ENCODE measurements around the gene USP21. TPM values are rescaled to one million over a fixed set of nuclear protein-coding genes. Genes with fewer than 3 reads are reported as not detected.
A peak's percentile ranks its signal among the peaks of the same experiment; 100 is the strongest.

USP21 gene
- total and polyA plus RNA-seq, 12 donors: 12.0 to 44.9 (median 28.2) TPM

- Histone ChIP-seq H3K27me3 (no peaks in the 10 kb centered on the region), H3K9me3 (replicated peaks in 1 of 3) (no peaks in the 10 kb centered on the region), H3K4me3 (no peak overlapping the region), H3K4me1 (replicated peaks in 1 of 2) (peaks cover 21 to 32% of the 10 kb centered on the region in 2 donors), H3K36me3 (replicated peaks in 1 of 2) (peaks cover 0 to 58% of the 10 kb centered on the region in 2 donors), H3K27ac (no peak overlapping the region)
- 86 to 95% (median 93%) methylated on average over 4 to 9 of the region's 9 CpGs for WGBS, 4 donors
- no peak for DNase-seq
- TF ChIP-seq POLR2A (IDR thresholded peaks at IDR 0.05): no peak
- TF ChIP-seq, protein P1, sequence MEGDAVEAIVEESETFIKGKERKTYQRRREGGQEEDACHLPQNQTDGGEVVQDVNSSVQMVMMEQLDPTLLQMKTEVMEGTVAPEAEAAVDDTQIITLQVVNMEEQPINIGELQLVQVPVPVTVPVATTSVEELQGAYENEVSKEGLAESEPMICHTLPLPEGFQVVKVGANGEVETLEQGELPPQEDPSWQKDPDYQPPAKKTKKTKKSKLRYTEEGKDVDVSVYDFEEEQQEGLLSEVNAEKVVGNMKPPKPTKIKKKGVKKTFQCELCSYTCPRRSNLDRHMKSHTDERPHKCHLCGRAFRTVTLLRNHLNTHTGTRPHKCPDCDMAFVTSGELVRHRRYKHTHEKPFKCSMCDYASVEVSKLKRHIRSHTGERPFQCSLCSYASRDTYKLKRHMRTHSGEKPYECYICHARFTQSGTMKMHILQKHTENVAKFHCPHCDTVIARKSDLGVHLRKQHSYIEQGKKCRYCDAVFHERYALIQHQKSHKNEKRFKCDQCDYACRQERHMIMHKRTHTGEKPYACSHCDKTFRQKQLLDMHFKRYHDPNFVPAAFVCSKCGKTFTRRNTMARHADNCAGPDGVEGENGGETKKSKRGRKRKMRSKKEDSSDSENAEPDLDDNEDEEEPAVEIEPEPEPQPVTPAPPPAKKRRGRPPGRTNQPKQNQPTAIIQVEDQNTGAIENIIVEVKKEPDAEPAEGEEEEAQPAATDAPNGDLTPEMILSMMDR (IDR thresholded peaks at IDR 0.05): no peak
- intact Hi-C loops (cut with DNase I): no loop called here
Measured at GRCh38 chr1:161168906-161169305, 9.6 kb downstream of the USP21 start.

- no peak overlapping the region for H3K4me3 ChIP-seq
- DNase-seq: no peak
- TF ChIP-seq, protein P1 (IDR thresholded peaks at IDR 0.05): no peak
- TF ChIP-seq POLR2A (IDR thresholded peaks at IDR 0.05): no peak
- no peaks in the 10 kb centered on the region for H3K27me3 ChIP-seq
- intact Hi-C loops (cut with DNase I): no loop called here
- no peak overlapping the region for H3K27ac ChIP-seq
- H3K36me3 ChIP-seq (replicated peaks in 1 of 2): peaks cover 0 to 73% of the 10 kb centered on the region in 2 donors
- H3K4me1 ChIP-seq (replicated peaks in 1 of 2): peaks cover 15 to 31% of the 10 kb centered on the region in 2 donors
- H3K9me3 ChIP-seq (replicated peaks in 1 of 3): no peaks in the 10 kb centered on the region
- 57 to 69% (median 65%) methylated on average over 5 of the region's 5 CpGs for WGBS, 4 donors
Measured at GRCh38 chr1:161171191-161171590, 11.9 kb downstream of the USP21 start.

DNA sequence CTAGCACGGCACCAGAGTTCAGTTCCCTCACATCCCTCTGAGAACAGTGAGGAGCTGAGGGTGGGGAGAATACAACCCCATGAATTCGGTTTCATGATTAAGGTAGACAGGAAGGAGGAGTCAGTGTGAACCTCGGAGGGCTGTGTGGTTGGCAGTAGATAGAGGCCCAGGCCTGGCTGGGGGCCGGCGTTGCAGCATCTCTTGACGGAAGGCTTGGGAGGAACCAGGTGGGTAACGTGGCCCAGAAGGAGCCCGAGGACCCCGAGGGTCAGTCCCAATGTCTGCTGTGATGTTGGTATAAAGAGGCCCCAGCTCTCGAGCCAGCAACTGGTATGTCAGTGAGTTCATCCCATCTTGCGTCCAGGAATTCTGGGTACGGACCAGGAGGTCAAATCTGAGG lies 12.4 kb downstream of the USP21 start:
- no peak for DNase-seq
- no peak for TF ChIP-seq POLR2A (IDR thresholded peaks at IDR 0.05)
- TF ChIP-seq, protein P1 (IDR thresholded peaks at IDR 0.05): no peak
- WGBS, 4 donors: 81 to 83% (median 82%) methylated on average over 12 of the region's 12 CpGs
- Histone ChIP-seq H3K4me3 (no peak overlapping the region), H3K27me3 (no peaks in the 10 kb centered on the region), H3K36me3 (replicated peaks in 1 of 2) (peaks cover 0 to 73% of the 10 kb centered on the region in 2 donors), H3K9me3 (replicated peaks in 1 of 3) (no peaks in the 10 kb centered on the region), H3K27ac (peak overlapping the region in 2 of 5 donors; percentile 3 to 23), H3K4me1 (replicated peaks in 1 of 2) (peaks cover 19 to 36% of the 10 kb centered on the region in 2 donors)
- intact Hi-C loops (cut with DNase I): no loop called here

DNA sequence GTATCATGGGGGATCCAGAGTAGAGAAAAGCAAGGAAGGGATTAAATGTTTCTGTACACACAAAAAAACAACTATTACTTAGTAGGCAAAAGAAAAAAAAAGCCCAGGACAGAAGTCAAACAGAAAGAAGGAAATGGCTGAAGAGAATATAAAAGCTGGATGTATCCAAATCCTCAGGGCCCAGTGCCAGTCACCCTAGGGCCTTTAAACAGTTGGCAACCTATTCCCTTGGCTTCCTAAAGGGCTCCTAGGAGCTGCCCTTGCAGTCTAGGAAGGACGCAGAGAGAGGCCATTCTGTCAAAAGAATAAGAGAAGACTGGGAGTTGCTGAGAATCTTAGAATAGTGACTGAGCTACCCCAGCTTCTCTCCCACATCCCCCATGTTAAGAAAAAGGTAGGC lies 13.0 kb downstream of the USP21 start:
- 53 to 68% (median 60%) methylated on average over 1 of the region's 1 CpG for WGBS, 4 donors
- H3K27me3 ChIP-seq: no peaks in the 10 kb centered on the region
- no peak for DNase-seq
- no peaks in the 10 kb centered on the region for H3K9me3 ChIP-seq (replicated peaks in 1 of 3)
- peak overlapping the region in 2 of 5 donors; percentile 23 to 48 for H3K27ac ChIP-seq
- peaks cover 0 to 73% of the 10 kb centered on the region in 2 donors for H3K36me3 ChIP-seq (replicated peaks in 1 of 2)
- TF ChIP-seq POLR2A (IDR thresholded peaks at IDR 0.05): no peak
- TF ChIP-seq, protein P1 (IDR thresholded peaks at IDR 0.05): no peak
- no peak overlapping the region for H3K4me3 ChIP-seq
- intact Hi-C loops (cut with DNase I): no loop called here
- H3K4me1 ChIP-seq (replicated peaks in 1 of 2): peaks cover 16 to 30% of the 10 kb centered on the region in 2 donors
